Endothelial cell of umbilical vein (primary cell): ENCODE measurements around the gene CDC42BPB.

Experiments
- EZH2 ChIP-seq: IDR thresholded peaks from 2 replicates; pipeline ENCODE4 v1.6.1; 2012; ENCODE audit warnings: borderline replicate concordance, low read depth, mild to moderate bottlenecking, moderate library complexity, low read length, inconsistent platforms; ENCODE audit not compliant: severe bottlenecking
- FOS ChIP-seq: IDR thresholded peaks from 2 replicates; pipeline ENCODE4 v1.6.1; 2011; ENCODE audit warnings: mild to moderate bottlenecking, low read length, moderate library complexity, borderline replicate concordance; ENCODE audit not compliant: insufficient read depth
- MAX ChIP-seq: IDR thresholded peaks from 2 replicates; pipeline ENCODE4 v1.6.1; 2011; ENCODE audit not compliant: insufficient read depth, insufficient read length
- MYC ChIP-seq: IDR thresholded peaks from one replicate; pipeline ENCODE4 v1.6.1; 2011; ENCODE audit warnings: mild to moderate bottlenecking, low read depth, low read length
- POLR2A ChIP-seq: IDR thresholded peaks from 2 replicates; pipeline ENCODE4 v1.6.1; 2012; ENCODE audit warnings: low read depth, mild to moderate bottlenecking, control low read depth, low read length
- TF ChIP-seq, protein P1 (sequence below), 2 donors: IDR thresholded peaks; 1 replicate in 1 of 2; 2 replicates in 1 of 2; pipeline ENCODE4 v1.5.1; 2011; ENCODE audit warnings: low read length in 2 of 2, mild to moderate bottlenecking in 2 of 2, moderate library complexity in 2 of 2, control low read depth in 1 of 2, inconsistent platforms in 1 of 2, low read depth in 1 of 2; ENCODE audit not compliant: insufficient read depth in 1 of 2; ENCODE audit errors: extremely low read depth in 1 of 2

DNA sequence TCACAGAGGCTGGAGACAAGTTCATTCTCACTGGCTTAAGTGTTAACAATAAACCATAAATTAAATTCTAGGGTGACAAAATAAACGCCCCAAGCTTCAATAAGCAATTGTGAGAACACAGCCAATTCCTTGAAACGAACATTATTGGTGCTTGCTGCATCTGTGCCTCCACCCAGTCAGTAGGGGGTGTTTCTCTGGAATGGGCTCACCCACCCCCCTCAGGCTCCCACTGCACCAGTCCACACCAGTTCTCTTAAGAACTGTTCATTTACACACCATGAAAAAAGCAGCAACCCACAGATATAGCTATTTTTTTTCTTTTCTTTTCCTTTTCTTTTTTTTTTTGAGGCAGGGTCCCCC lies 34.7 kb downstream of the CDC42BPB start:
- TF ChIP-seq, protein P1, sequence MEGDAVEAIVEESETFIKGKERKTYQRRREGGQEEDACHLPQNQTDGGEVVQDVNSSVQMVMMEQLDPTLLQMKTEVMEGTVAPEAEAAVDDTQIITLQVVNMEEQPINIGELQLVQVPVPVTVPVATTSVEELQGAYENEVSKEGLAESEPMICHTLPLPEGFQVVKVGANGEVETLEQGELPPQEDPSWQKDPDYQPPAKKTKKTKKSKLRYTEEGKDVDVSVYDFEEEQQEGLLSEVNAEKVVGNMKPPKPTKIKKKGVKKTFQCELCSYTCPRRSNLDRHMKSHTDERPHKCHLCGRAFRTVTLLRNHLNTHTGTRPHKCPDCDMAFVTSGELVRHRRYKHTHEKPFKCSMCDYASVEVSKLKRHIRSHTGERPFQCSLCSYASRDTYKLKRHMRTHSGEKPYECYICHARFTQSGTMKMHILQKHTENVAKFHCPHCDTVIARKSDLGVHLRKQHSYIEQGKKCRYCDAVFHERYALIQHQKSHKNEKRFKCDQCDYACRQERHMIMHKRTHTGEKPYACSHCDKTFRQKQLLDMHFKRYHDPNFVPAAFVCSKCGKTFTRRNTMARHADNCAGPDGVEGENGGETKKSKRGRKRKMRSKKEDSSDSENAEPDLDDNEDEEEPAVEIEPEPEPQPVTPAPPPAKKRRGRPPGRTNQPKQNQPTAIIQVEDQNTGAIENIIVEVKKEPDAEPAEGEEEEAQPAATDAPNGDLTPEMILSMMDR (IDR thresholded peaks at IDR 0.05; ENCODE audit: extremely low read depth in 1 of 2, insufficient read depth in 1 of 2, low read depth in 1 of 2, low read length in 2 of 2) = no peak
- TF ChIP-seq POLR2A (no peak), FOS (no peak), MYC (no peak), EZH2 (no peak), MAX (no peak)
